Activated CD4-positive, alpha-beta memory T cell treated with anti-CD3 and anti-CD28 coated beads, Interleukin-2, amount 10 ng/mL, durations not matched to agents 7 days and 5 days (primary cell): ENCODE measurements around the gene XPNPEP3. TPM values are rescaled to one million over a fixed set of nuclear protein-coding genes. Genes with fewer than 3 reads are reported as not detected.
A peak's percentile ranks its signal among the peaks of the same experiment; 100 is the strongest.

Source experiments
- CTCF ChIA-PET: fragments of 350-600 bp; sonication (Branson Sonifier 250); formaldehyde crosslinking; loops from one replicate; lab custom pipeline; 2021; ENCODE audit warnings: antibody characterized with exemption, inconsistent platforms; lab: Charles Lee
- POLR2A ChIA-PET: fragments of 350-600 bp; sonication (Branson Sonifier 250); formaldehyde crosslinking; loops from one replicate; lab custom pipeline; 2021; ENCODE audit warnings: antibody characterized with exemption; lab: Charles Lee
- DNase-seq: peaks from one replicate; pipeline ENCODE4 v3.0.0-alpha.2; 2020
- H3K27ac Mint-ChIP-seq: one replicate; pipeline ENCODE4 v1.8.0; 2021; ENCODE audit warnings: mild to moderate bottlenecking, mixed read lengths
- H3K27me3 Mint-ChIP-seq: one replicate; pipeline ENCODE4 v1.8.0; 2021; ENCODE audit warnings: mixed read lengths
- H3K36me3 Mint-ChIP-seq: one replicate; pipeline ENCODE4 v1.8.0; 2021; ENCODE audit warnings: low read depth, mixed read lengths
- H3K4me1 Mint-ChIP-seq: one replicate; pipeline ENCODE4 v1.8.0; 2021; ENCODE audit warnings: mixed read lengths
- H3K4me3 Mint-ChIP-seq: one replicate; pipeline ENCODE4 v1.8.0; 2021; ENCODE audit warnings: mild to moderate bottlenecking, mixed read lengths
- H3K9me3 Mint-ChIP-seq: one replicate; pipeline ENCODE4 v1.8.0; 2021; ENCODE audit warnings: mixed read lengths
- total RNA-seq, 2 experiments: library from RNA; stranded (reverse); gene quantifications; one replicate each; pipeline ENCODE4 v1.2.3, GENCODE V29; 2021

XPNPEP3 gene
- total RNA-seq, 2 experiments from 2014 or later, result 11.3 to 13.2 TPM

- CTCF ChIA-PET, result interaction anchor here (4.5 kb wide), 1 partner anchor 32 kb away, joined by 30 read pairs; no protein-coding TSS in a partner anchor
- no peaks in the 10 kb centered on the region for H3K27me3 Mint-ChIP-seq
- POLR2A ChIA-PET, result interaction anchor here (1.4 to 5.2 kb wide), 2 partner anchors 140 to 163 kb away, joined by 3 to 244 read pairs; partner anchors contain the start of gene EP300
- H3K36me3 Mint-ChIP-seq, result peaks cover 47% of the 10 kb centered on the region
- H3K4me1 Mint-ChIP-seq, result peaks cover 48% of the 10 kb centered on the region
- no peak overlapping the region for H3K4me3 Mint-ChIP-seq
- peak overlapping the region; percentile 56 for H3K27ac Mint-ChIP-seq
- no peaks in the 10 kb centered on the region for H3K9me3 Mint-ChIP-seq
- no peak for DNase-seq
These were observed 97.2 kb downstream of the XPNPEP3 start for GRCh38 chr22:40954113-40954512.

- no peak for DNase-seq
- Mint-ChIP-seq H3K4me3 (no peak overlapping the region), H3K36me3 (peaks cover 62% of the 10 kb centered on the region), H3K9me3 (no peaks in the 10 kb centered on the region), H3K4me1 (peaks cover 44% of the 10 kb centered on the region), H3K27me3 (no peaks in the 10 kb centered on the region), H3K27ac (no peak overlapping the region)
- ChIA-PET POLR2A (interaction anchor here (1.0 to 1.4 kb wide), 3 partner anchors 66 to 161 kb away, joined by 3 to 5 read pairs (median 3); partner anchors contain the start of gene EP300), CTCF (no interaction called here)
These were observed 98.6 kb downstream of the XPNPEP3 start for GRCh38 chr22:40955571-40955970.

- H3K36me3 Mint-ChIP-seq, result peaks cover 69% of the 10 kb centered on the region
- no peak for DNase-seq
- H3K4me1 Mint-ChIP-seq, result peaks cover 39% of the 10 kb centered on the region
- ChIA-PET CTCF (interaction anchor here (1.1 kb wide), 1 partner anchor 34 kb away, joined by 3 read pairs; no protein-coding TSS in a partner anchor), POLR2A (interaction anchor here (0.8 to 2.5 kb wide), 4 partner anchors 9 to 136 kb away, joined by 3 to 13 read pairs (median 6); partner anchors contain the start of gene EP300)
- no peaks in the 10 kb centered on the region for H3K9me3 Mint-ChIP-seq
- no peaks in the 10 kb centered on the region for H3K27me3 Mint-ChIP-seq
- no peak overlapping the region for H3K27ac Mint-ChIP-seq
- no peak overlapping the region for H3K4me3 Mint-ChIP-seq
These were observed 100.7 kb downstream of the XPNPEP3 start for GRCh38 chr22:40957601-40958000.

- no peaks in the 10 kb centered on the region for H3K9me3 Mint-ChIP-seq
- no peak for DNase-seq
- H3K4me1 Mint-ChIP-seq, result peaks cover 32% of the 10 kb centered on the region
- CTCF ChIA-PET, result interaction anchor here (1.1 kb wide), 1 partner anchor 35 kb away, joined by 3 read pairs; no protein-coding TSS in a partner anchor
- POLR2A ChIA-PET, result interaction anchor here (0.8 to 2.5 kb wide), 4 partner anchors 9 to 135 kb away, joined by 3 to 13 read pairs (median 5); partner anchors contain the start of gene EP300
- H3K27me3 Mint-ChIP-seq, result no peaks in the 10 kb centered on the region
- no peak overlapping the region for H3K4me3 Mint-ChIP-seq
- H3K27ac Mint-ChIP-seq, result no peak overlapping the region
- peaks cover 63% of the 10 kb centered on the region for H3K36me3 Mint-ChIP-seq
These were observed 101.4 kb downstream of the XPNPEP3 start for GRCh38 chr22:40958299-40958698.

- no peak overlapping the region for H3K4me3 Mint-ChIP-seq
- DNase-seq, result no peak
- ChIA-PET POLR2A (interaction anchor here (0.8 to 5.3 kb wide), 2 partner anchors 8 to 115 kb away, joined by 4 to 29 read pairs; partner anchors contain the start of gene RBX1), CTCF (interaction anchor here (0.6 kb wide), 2 partner anchors 128 to 142 kb away, joined by 3 to 4 read pairs; no protein-coding TSS in a partner anchor)
- H3K27me3 Mint-ChIP-seq, result no peaks in the 10 kb centered on the region
- H3K9me3 Mint-ChIP-seq, result no peaks in the 10 kb centered on the region
- H3K27ac Mint-ChIP-seq, result peak overlapping the region; percentile 27
- peaks cover 22% of the 10 kb centered on the region for H3K4me1 Mint-ChIP-seq
- peaks cover 61% of the 10 kb centered on the region for H3K36me3 Mint-ChIP-seq
These were observed 103.2 kb downstream of the XPNPEP3 start for GRCh38 chr22:40960145-40960544.

GRCh38 chr22:40965936-40966725, 109.2 kb downstream of the XPNPEP3 start:
- no peak for DNase-seq
- peaks cover 52% of the 10 kb centered on the region for H3K36me3 Mint-ChIP-seq
- no peaks in the 10 kb centered on the region for H3K27me3 Mint-ChIP-seq
- ChIA-PET CTCF (interaction anchor here (1.4 to 2.1 kb wide), 2 partner anchors 43 to 127 kb away, joined by 4 to 5 read pairs; no protein-coding TSS in a partner anchor), POLR2A (interaction anchor here (0.6 to 3.0 kb wide), 4 partner anchors 7 to 56 kb away, joined by 3 to 22 read pairs (median 4); partner anchors contain the start of gene RBX1)
- peak overlapping the region; percentile 59 for H3K27ac Mint-ChIP-seq
- H3K9me3 Mint-ChIP-seq, result no peaks in the 10 kb centered on the region
- no peak overlapping the region for H3K4me3 Mint-ChIP-seq
- peaks cover 20% of the 10 kb centered on the region for H3K4me1 Mint-ChIP-seq

- ChIA-PET POLR2A (interaction anchor here (1.2 to 3.0 kb wide), 2 partner anchors 9 to 15 kb away, joined by 3 to 22 read pairs; partner anchors contain the start of gene RBX1), CTCF (interaction anchor here (1.4 to 2.1 kb wide), 2 partner anchors 44 to 127 kb away, joined by 4 to 5 read pairs; no protein-coding TSS in a partner anchor)
- Mint-ChIP-seq H3K9me3 (no peaks in the 10 kb centered on the region), H3K27me3 (no peaks in the 10 kb centered on the region), H3K27ac (no peak overlapping the region), H3K4me3 (no peak overlapping the region), H3K4me1 (peaks cover 20% of the 10 kb centered on the region), H3K36me3 (peaks cover 50% of the 10 kb centered on the region)
- DNase-seq, result no peak
These were observed 109.8 kb downstream of the XPNPEP3 start for GRCh38 chr22:40966726-40967085.

- ChIA-PET POLR2A (interaction anchor here (1.2 to 3.0 kb wide), 2 partner anchors 9 to 15 kb away, joined by 3 to 22 read pairs; partner anchors contain the start of gene RBX1), CTCF (interaction anchor here (1.1 to 2.1 kb wide), 3 partner anchors 45 to 270 kb away, joined by 3 to 5 read pairs (median 4); no protein-coding TSS in a partner anchor)
- Mint-ChIP-seq H3K27me3 (no peaks in the 10 kb centered on the region), H3K36me3 (peaks cover 49% of the 10 kb centered on the region), H3K9me3 (no peaks in the 10 kb centered on the region), H3K4me3 (no peak overlapping the region), H3K27ac (no peak overlapping the region), H3K4me1 (peaks cover 20% of the 10 kb centered on the region)
- DNase-seq, result no peak
These were observed 110.3 kb downstream of the XPNPEP3 start for GRCh38 chr22:40967111-40967760.

GRCh38 chr22:40972587-40972986, 115.6 kb downstream of the XPNPEP3 start:
- Mint-ChIP-seq H3K36me3 (peaks cover 23% of the 10 kb centered on the region), H3K27ac (no peak overlapping the region), H3K9me3 (no peaks in the 10 kb centered on the region), H3K4me3 (no peak overlapping the region), H3K27me3 (no peaks in the 10 kb centered on the region), H3K4me1 (peaks cover 2% of the 10 kb centered on the region)
- ChIA-PET POLR2A (interaction anchor here (0.9 to 3.9 kb wide), 3 partner anchors 21 to 118 kb away, joined by 3 to 18 read pairs (median 5); partner anchors contain the start of gene RBX1), CTCF (no interaction called here)
- DNase-seq, result no peak

- Mint-ChIP-seq H3K36me3 (peaks cover 20% of the 10 kb centered on the region), H3K4me3 (no peak overlapping the region), H3K27ac (no peak overlapping the region), H3K9me3 (no peaks in the 10 kb centered on the region), H3K4me1 (peaks cover 2% of the 10 kb centered on the region), H3K27me3 (no peaks in the 10 kb centered on the region)
- no peak for DNase-seq
- POLR2A ChIA-PET, result interaction anchor here (0.7 to 3.9 kb wide), 2 partner anchors 8 to 21 kb away, joined by 3 to 18 read pairs; partner anchors contain the start of gene RBX1
- CTCF ChIA-PET, result no interaction called here
These were observed 116.2 kb downstream of the XPNPEP3 start for GRCh38 chr22:40973144-40973543.

- ChIA-PET CTCF (interaction anchor here (0.6 kb wide), 1 partner anchor 306 kb away, joined by 3 read pairs; no protein-coding TSS in a partner anchor), POLR2A (no interaction called here)
- DNase-seq, result no peak
- H3K36me3 Mint-ChIP-seq, result peaks cover 18% of the 10 kb centered on the region
- H3K4me3 Mint-ChIP-seq, result no peak overlapping the region
- no peak overlapping the region for H3K27ac Mint-ChIP-seq
- H3K9me3 Mint-ChIP-seq, result no peaks in the 10 kb centered on the region
- H3K4me1 Mint-ChIP-seq, result peaks cover 2% of the 10 kb centered on the region
- no peaks in the 10 kb centered on the region for H3K27me3 Mint-ChIP-seq
These were observed 118.4 kb downstream of the XPNPEP3 start for GRCh38 chr22:40975366-40975765.
